ENCODE measurements around the gene IDI2. TPM values are rescaled to one million over a fixed set of nuclear protein-coding genes. Genes with fewer than 3 reads are reported as not detected.

Gene IDI2
- total RNA-seq, 1 experiment from 2014 or later, result not detected

DNA sequence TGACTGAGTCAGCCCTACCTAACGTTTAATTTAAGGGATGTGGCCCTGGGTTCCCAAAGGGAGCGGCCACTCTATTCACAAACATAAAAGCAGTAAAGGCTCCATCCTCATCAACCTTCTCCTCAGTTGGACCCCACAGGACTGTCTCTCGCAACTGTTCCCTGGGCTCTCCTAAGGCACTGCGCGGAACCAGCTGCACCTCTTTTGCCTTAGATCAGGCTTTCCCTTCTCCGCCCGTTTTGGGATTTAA lies 38.1 kb downstream of the IDI2 start (continued):
- TF ChIP-seq, protein P1, sequence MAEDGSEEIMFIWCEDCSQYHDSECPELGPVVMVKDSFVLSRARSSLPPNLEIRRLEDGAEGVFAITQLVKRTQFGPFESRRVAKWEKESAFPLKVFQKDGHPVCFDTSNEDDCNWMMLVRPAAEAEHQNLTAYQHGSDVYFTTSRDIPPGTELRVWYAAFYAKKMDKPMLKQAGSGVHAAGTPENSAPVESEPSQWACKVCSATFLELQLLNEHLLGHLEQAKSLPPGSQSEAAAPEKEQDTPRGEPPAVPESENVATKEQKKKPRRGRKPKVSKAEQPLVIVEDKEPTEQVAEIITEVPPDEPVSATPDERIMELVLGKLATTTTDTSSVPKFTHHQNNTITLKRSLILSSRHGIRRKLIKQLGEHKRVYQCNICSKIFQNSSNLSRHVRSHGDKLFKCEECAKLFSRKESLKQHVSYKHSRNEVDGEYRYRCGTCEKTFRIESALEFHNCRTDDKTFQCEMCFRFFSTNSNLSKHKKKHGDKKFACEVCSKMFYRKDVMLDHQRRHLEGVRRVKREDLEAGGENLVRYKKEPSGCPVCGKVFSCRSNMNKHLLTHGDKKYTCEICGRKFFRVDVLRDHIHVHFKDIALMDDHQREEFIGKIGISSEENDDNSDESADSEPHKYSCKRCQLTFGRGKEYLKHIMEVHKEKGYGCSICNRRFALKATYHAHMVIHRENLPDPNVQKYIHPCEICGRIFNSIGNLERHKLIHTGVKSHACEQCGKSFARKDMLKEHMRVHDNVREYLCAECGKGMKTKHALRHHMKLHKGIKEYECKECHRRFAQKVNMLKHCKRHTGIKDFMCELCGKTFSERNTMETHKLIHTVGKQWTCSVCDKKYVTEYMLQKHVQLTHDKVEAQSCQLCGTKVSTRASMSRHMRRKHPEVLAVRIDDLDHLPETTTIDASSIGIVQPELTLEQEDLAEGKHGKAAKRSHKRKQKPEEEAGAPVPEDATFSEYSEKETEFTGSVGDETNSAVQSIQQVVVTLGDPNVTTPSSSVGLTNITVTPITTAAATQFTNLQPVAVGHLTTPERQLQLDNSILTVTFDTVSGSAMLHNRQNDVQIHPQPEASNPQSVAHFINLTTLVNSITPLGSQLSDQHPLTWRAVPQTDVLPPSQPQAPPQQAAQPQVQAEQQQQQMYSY (CRISPR knock-in tag; IDR thresholded peaks at IDR 0.05), result no peak
- TF ChIP-seq GRHL2 (CRISPR knock-in tag; IDR thresholded peaks at IDR 0.05; ENCODE audit: insufficient replicate concordance, severe bottlenecking) (no peak), JAZF1 (CRISPR knock-in tag; IDR thresholded peaks at IDR 0.05) (no peak)
- TF ChIP-seq, protein P2, sequence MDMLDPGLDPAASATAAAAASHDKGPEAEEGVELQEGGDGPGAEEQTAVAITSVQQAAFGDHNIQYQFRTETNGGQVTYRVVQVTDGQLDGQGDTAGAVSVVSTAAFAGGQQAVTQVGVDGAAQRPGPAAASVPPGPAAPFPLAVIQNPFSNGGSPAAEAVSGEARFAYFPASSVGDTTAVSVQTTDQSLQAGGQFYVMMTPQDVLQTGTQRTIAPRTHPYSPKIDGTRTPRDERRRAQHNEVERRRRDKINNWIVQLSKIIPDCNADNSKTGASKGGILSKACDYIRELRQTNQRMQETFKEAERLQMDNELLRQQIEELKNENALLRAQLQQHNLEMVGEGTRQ (CRISPR knock-in tag; IDR thresholded peaks at IDR 0.05), result no peak

DNA sequence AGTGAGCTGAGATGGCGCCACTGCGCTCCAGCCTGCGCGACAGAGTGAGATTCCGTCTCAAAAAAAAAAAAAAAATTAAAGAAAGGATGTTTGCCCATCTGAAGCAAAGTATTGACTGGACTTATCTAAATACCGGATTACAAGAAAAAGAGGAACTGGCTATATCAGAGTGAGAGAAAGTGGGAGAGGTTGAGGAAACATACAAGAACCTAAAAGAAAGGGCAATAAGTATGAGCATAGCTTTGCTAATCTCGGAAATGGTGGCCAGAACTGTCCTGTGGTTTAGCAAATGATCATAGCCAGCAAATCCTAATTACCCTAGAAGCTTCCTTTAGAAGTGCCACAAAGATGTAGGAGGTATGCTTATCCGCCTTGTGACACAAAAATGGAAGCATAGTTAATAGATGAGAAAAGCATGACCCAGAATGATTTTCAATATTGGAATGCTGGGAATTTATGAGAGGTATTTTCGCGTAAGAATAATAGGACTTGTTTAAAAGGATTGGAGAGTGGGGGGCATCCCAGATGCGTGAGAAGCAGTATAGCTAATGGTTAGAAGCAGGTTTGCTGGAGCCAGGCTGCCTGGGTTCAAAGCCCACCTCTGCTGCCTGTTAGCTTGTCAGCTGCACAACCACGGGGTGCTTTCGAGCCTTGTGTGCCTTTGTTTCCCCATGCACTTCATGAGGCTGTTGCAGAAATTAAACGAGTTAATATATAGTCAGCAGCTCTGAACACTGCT lies 38.6 kb downstream of the IDI2 start:
- no peaks in the 10 kb centered on the region for H3K27me3 Mint-ChIP-seq (ENCODE audit: low read depth)
- H3K9me3 Mint-ChIP-seq, result peaks cover 6% of the 10 kb centered on the region
- H3K27ac Mint-ChIP-seq, result peak overlapping the region; percentile 11; the same call in 1 of the 2 replicates
- ATAC-seq (no peak), DNase-seq (ENCODE audit: low spot score) (no peak)
- H3K4me3 Mint-ChIP-seq, result peak overlapping the region; percentile 95
- CTCF ChIA-PET, result interaction anchor here (0.6 to 1.4 kb wide), 4 partner anchors 32 to 571 kb away, joined by 3 read pairs; no protein-coding TSS in a partner anchor
- peaks cover 19% of the 10 kb centered on the region for H3K36me3 Mint-ChIP-seq
- POLR2A ChIA-PET, result interaction anchor here (1.0 to 1.1 kb wide), 2 partner anchors 56 to 62 kb away, joined by 3 read pairs; partner anchors contain the start of genes IDI1 and LARP4B
- H3K4me1 Mint-ChIP-seq, result peaks cover 26% of the 10 kb centered on the region
- TF ChIP-seq NR3C1 (CRISPR knock-in tag; conservative IDR thresholded peaks at IDR 0.05; ENCODE audit: low read depth), result no peak
- TF ChIP-seq, protein P3, sequence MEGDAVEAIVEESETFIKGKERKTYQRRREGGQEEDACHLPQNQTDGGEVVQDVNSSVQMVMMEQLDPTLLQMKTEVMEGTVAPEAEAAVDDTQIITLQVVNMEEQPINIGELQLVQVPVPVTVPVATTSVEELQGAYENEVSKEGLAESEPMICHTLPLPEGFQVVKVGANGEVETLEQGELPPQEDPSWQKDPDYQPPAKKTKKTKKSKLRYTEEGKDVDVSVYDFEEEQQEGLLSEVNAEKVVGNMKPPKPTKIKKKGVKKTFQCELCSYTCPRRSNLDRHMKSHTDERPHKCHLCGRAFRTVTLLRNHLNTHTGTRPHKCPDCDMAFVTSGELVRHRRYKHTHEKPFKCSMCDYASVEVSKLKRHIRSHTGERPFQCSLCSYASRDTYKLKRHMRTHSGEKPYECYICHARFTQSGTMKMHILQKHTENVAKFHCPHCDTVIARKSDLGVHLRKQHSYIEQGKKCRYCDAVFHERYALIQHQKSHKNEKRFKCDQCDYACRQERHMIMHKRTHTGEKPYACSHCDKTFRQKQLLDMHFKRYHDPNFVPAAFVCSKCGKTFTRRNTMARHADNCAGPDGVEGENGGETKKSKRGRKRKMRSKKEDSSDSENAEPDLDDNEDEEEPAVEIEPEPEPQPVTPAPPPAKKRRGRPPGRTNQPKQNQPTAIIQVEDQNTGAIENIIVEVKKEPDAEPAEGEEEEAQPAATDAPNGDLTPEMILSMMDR (IDR thresholded peaks at IDR 0.05), result no peak
- TF ChIP-seq KAT7 (CRISPR knock-in tag; IDR thresholded peaks at IDR 0.05; ENCODE audit: borderline replicate concordance), result no peak

DNA sequence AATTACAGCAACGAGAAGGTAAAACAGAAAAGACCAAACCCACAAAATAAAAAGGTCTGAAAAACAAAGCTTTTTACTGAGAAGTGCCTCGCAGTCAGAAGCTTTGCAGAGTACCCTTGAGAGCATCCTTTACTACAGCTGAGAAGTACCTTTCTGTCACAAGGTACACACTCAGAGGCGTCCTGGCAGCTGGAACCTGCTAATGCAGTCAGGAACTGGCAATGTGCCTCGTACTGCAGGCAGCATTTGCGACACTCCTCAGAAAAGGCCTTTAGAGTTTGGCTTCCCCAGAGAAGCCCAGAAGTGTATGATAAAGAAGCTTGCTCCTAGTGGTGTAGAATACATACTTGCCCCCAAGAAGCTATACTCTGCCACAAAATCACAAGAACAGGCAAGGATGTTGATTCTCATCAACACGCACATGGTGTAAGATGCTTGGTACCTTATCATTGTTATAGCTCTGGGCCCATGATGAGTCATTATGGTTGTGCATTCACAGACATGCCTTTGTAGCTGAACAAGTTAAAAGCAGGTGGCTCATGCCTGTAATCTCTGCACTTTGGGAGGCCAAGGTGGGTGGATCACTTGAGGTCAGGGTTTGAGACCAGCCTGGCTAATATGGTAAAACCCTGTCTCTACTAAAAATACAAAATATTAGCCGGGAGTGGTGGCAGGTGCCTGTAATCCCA lies 39.4 kb downstream of the IDI2 start:
- H3K27me3 Mint-ChIP-seq (ENCODE audit: low read depth), result no peaks in the 10 kb centered on the region
- no peak overlapping the region for H3K27ac Mint-ChIP-seq
- peaks cover 7% of the 10 kb centered on the region for H3K9me3 Mint-ChIP-seq
- H3K4me3 Mint-ChIP-seq, result peak overlapping the region; percentile 95
- POLR2A ChIA-PET, result interaction anchor here (1.0 to 1.1 kb wide), 2 partner anchors 55 to 63 kb away, joined by 3 read pairs; partner anchors contain the start of genes IDI1 and LARP4B
- ATAC-seq (no peak), DNase-seq (ENCODE audit: low spot score) (no peak)
- H3K4me1 Mint-ChIP-seq, result peaks cover 26% of the 10 kb centered on the region
- CTCF ChIA-PET, result interaction anchor here (0.6 to 0.7 kb wide), 2 partner anchors 31 to 383 kb away, joined by 3 read pairs; no protein-coding TSS in a partner anchor
- peaks cover 19% of the 10 kb centered on the region for H3K36me3 Mint-ChIP-seq
- TF ChIP-seq OVOL2 (CRISPR knock-in tag; IDR thresholded peaks at IDR 0.05; ENCODE audit: borderline replicate concordance) (no peak), CREB1 (CRISPR knock-in tag; IDR thresholded peaks at IDR 0.05) (no peak), CREM (CRISPR knock-in tag; IDR thresholded peaks at IDR 0.05) (no peak), SOX15 (CRISPR knock-in tag; IDR thresholded peaks at IDR 0.05) (no peak), NR1H2 (CRISPR knock-in tag; IDR thresholded peaks at IDR 0.05) (no peak), ZNF396 (CRISPR knock-in tag; IDR thresholded peaks at IDR 0.05; ENCODE audit: borderline replicate concordance) (no peak), ATF1 (CRISPR knock-in tag; IDR thresholded peaks at IDR 0.05) (no peak), JAZF1 (CRISPR knock-in tag; IDR thresholded peaks at IDR 0.05) (no peak)
- TF ChIP-seq, protein P4, sequence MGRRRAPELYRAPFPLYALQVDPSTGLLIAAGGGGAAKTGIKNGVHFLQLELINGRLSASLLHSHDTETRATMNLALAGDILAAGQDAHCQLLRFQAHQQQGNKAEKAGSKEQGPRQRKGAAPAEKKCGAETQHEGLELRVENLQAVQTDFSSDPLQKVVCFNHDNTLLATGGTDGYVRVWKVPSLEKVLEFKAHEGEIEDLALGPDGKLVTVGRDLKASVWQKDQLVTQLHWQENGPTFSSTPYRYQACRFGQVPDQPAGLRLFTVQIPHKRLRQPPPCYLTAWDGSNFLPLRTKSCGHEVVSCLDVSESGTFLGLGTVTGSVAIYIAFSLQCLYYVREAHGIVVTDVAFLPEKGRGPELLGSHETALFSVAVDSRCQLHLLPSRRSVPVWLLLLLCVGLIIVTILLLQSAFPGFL (CRISPR knock-in tag; IDR thresholded peaks at IDR 0.05; ENCODE audit: borderline replicate concordance), result no peak
- TF ChIP-seq, protein P5, sequence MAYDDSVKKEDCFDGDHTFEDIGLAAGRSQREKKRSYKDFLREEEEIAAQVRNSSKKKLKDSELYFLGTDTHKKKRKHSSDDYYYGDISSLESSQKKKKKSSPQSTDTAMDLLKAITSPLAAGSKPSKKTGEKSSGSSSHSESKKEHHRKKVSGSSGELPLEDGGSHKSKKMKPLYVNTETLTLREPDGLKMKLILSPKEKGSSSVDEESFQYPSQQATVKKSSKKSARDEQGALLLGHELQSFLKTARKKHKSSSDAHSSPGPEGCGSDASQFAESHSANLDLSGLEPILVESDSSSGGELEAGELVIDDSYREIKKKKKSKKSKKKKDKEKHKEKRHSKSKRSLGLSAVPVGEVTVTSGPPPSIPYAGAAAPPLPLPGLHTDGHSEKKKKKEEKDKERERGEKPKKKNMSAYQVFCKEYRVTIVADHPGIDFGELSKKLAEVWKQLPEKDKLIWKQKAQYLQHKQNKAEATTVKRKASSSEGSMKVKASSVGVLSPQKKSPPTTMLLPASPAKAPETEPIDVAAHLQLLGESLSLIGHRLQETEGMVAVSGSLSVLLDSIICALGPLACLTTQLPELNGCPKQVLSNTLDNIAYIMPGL (CRISPR knock-in tag; IDR thresholded peaks at IDR 0.05), result no peak
- TF ChIP-seq, protein P6, sequence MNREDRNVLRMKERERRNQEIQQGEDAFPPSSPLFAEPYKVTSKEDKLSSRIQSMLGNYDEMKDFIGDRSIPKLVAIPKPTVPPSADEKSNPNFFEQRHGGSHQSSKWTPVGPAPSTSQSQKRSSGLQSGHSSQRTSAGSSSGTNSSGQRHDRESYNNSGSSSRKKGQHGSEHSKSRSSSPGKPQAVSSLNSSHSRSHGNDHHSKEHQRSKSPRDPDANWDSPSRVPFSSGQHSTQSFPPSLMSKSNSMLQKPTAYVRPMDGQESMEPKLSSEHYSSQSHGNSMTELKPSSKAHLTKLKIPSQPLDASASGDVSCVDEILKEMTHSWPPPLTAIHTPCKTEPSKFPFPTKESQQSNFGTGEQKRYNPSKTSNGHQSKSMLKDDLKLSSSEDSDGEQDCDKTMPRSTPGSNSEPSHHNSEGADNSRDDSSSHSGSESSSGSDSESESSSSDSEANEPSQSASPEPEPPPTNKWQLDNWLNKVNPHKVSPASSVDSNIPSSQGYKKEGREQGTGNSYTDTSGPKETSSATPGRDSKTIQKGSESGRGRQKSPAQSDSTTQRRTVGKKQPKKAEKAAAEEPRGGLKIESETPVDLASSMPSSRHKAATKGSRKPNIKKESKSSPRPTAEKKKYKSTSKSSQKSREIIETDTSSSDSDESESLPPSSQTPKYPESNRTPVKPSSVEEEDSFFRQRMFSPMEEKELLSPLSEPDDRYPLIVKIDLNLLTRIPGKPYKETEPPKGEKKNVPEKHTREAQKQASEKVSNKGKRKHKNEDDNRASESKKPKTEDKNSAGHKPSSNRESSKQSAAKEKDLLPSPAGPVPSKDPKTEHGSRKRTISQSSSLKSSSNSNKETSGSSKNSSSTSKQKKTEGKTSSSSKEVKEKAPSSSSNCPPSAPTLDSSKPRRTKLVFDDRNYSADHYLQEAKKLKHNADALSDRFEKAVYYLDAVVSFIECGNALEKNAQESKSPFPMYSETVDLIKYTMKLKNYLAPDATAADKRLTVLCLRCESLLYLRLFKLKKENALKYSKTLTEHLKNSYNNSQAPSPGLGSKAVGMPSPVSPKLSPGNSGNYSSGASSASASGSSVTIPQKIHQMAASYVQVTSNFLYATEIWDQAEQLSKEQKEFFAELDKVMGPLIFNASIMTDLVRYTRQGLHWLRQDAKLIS (CRISPR knock-in tag; IDR thresholded peaks at IDR 0.05; ENCODE audit: borderline replicate concordance), result no peak
